SK-N-DZ (cell line): ENCODE results near the gene CPNE4.

Experiments used
- DNase-seq: peaks from one replicate; pipeline ENCODE4 v3.0.0-alpha.2; 2015; ENCODE audit warnings: low spot score

The CPNE4 gene

DNA sequence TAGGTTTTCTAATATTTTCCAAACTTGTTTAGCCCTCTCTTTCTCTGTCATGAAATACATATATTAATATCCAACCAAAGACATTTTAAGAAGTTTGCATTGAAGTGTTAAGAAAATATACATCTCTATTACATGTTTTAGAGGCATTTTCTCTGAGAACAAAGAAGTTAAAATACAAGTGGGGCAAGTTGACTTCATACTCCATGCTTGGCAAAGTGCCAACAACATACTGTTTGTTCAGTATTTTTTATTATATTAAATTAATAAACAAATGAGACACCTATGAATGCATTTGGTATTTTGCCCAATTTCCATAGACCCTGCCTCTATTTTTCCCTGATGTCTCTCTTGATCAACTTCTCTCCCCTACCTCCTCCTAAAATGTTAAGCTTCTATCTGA is 299.3 kb downstream of the CPNE4 start:
- no peak for DNase-seq

- no peak for DNase-seq
These were observed 299.7 kb downstream of the CPNE4 start for GRCh38 chr3:131735116-131735515.

DNA sequence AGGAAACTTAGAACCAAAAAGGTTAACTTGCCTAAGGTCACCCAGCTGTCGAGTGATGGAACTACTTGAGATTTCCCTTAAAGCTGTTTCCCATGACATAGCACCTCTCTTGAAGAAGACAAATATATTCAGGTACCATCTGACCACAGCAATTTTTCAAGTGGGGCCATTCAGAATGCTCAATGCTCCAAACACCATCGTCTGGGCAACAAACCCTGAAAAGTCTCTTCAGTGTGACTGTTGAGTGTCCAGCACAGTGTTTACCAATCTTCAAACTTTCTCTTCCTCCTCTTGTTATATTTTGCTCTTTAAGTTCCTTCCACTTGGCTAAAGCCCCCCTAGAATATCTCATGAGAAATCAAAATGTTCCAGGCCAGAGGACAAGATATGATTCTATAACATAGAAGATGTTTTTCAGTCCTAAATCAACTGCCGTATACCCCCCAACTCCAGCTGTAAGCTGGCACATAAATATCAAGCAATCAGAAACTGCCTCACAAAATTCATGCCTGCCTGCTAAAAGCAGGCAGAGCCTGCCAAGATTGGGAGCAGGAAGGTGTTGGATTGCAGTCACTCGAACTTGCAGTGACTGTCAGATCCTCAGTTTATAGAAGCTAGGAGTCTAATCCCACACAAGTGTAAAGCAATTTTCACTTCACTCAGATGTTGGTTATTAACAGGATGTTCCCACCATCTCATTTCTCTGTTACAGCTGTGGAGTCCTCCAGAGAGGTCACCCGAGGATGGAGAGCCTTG is 301.6 kb downstream of the CPNE4 start:
- no peak for DNase-seq

DNA sequence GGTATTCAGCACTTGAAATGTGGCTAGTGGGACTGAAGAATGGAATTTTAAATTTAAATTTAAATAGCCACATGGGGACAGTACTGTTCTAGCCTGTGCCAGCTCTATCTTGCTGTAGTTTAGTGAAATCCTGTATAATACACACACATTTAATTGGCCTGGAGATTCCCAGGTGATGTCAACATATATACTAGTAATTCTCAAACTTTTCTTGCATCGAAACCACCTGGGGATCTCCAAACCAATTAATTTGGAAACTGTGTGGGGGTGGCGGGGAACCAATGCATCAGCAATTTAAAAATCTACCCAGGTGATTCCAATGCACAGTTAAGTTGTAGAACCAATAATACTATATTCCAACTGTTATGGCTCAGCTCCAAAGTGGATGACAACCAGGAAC is 303.1 kb downstream of the CPNE4 start:
- no peak for DNase-seq

- DNase-seq: no peak
These were observed 304.2 kb downstream of the CPNE4 start for GRCh38 chr3:131730581-131730980.

GRCh38 chr3:131729643-131730017 is 305.2 kb downstream of the CPNE4 start:
- no peak for DNase-seq

DNA sequence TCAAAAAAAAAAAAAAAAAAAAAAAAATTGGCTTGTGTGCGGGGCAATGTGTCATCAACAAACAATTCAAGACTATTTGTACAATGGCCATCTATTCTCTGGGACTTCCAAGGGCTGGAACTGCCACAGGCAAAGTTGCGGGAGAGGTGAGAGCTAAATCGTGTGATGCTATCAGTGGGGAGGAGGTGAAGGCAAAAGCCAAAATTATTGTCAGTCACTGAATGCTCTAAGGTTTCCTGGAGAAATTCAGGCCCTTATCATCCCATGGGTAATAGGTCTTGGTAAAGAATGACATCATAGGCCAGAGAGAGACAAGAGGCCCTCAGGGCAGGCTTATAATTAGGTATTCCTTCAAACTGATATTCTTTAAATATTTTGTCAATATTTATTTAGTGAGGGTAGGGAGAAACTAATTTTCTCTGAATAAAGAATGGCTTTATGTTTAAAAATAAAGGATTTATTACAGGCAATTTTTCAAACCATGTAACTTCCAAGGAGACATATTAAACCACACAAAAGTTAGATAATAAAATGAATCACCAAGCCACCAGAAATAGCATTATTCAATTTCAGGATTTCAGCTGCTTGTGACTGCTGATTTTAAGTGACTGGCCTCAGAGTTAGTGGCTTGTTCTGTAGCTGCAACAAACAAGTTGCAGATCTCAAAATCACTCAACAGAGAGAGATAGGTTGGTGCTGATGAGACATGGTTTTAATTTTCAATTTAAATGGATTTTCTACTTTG is 305.7 kb downstream of the CPNE4 start:
- DNase-seq: no peak

GRCh38 chr3:131725414-131725813 is 309.4 kb downstream of the CPNE4 start:
- DNase-seq: no peak

DNA sequence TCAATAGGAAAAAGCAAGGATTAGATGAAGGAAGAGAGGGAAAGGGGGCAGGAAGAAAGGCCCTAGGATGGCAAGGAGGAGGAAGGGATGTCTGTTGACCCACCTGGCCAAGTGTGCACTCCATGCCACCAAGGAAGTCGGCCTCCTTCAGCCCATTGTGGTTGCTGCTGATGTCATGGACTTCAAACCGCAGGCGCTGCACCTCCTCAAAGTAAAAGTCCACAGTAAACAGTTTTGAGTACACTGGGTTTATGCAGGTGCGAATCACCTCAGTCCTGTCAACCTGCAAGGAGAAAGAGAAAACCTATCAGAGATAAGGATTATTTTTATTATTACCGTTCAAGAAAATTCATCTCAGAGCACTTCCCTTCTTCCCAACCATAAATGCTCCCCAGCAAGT is 311.5 kb downstream of the CPNE4 start:
- no peak for DNase-seq

DNA sequence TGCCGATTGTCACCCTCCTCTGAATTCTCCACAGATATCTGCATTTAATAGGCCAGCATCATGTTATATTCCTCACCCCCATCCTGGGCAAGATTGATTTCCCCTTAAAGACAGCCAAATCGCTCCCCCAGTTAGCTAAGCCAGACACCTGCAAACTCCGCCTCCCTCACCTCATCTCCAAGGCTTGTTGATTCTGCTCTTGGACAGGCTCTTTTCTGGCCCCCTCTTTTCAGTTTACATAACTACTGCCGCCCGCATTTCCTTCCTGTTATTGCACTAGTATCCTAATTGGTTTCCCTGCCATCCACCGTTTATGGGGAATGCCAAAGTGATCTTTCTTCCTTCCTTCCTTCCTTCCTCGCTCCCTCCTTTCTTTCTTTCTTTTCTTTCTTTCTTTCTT is 317.3 kb downstream of the CPNE4 start:
- DNase-seq: no peak

DNA sequence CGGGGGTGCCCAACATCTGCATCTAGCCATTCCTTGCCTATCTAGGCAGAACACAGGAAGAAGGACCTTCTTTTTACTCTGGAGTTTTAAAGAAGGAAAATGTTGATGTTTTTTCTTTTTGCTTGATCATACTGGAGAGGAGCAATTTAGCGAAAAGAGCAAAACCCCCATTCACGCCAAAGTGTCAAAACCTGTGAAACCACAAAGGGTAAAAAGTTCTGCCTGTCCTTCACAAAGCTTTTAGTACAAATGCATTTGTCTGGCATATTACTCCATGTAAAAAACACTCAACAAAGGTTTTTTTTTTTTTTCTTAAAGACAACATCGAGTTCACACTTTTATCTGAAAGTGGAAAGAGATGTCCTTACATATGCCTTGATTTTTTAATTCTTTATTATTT is 317.9 kb downstream of the CPNE4 start:
- DNase-seq: no peak

GRCh38 chr3:131716007-131716406 is 318.8 kb downstream of the CPNE4 start:
- DNase-seq: no peak

DNA sequence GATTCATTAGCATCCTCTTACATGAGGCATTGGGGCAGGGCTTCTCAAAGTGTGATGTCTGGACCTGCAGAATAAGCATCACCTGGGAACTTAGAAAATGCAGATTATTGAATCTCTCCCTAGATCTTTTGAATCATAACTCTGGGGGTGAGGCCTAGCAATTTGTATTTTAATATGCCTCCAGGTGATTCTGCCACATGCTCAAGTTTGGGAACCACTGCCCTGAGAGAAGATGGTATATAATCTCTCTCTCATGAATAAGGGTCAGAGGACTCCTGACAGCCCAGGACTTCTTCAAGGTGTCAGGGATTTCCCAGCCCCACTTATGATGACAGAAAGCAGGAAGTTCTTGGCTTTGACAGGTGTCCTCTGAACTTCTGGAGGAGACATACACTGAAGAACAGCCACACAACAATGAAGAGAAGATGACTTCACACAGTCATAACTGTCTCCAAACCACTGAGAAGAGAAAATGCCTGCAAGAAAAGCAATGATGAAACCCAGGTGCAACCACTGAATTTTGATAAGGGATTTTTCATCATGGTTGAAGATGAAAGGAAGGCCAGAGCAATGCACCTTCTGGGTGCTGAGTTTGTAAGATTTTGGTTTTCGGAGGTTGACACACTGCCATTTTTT is 320.1 kb downstream of the CPNE4 start:
- DNase-seq: no peak

GRCh38 chr3:131713416-131714123 is 321.2 kb downstream of the CPNE4 start:
- peak; percentile 58 for DNase-seq

GRCh38 chr3:131712662-131713061 is 322.2 kb downstream of the CPNE4 start:
- peak; percentile 76 for DNase-seq

DNA sequence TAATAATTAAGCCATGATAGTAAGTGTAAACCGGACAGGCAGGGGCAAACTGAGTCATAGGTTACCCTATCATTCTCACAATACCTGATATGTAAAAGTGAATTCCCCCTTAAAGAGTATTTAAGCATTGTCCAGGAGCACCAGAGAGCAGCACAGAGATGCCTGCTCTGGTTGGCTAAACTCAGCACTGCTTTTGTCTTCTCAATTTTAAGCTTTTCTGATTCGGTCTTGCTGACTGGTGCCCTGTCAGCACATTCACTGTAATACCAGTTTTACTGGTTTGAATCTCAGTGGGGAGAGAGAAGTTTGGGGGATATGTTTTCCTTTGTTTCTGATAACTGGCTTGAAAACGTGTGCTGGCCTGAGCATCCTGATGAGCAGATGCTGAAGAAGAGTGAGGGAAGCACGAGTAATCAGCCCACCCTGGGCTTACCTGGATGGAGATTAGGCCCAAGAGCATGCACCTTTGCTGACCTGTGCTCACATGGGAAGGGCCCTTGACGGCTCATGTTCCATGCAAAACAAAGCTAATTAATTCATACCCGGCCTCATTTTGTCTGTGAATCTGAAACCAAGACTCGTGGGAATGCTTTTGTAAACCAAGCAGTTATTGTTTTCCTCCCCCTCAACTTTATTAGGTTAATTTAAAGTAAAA is 323.6 kb downstream of the CPNE4 start:
- no peak for DNase-seq

- DNase-seq: no peak
These were observed 326.6 kb downstream of the CPNE4 start for GRCh38 chr3:131708241-131708640.

- peak; percentile 36 for DNase-seq
These were observed 329.2 kb downstream of the CPNE4 start for GRCh38 chr3:131705558-131706051.

DNA sequence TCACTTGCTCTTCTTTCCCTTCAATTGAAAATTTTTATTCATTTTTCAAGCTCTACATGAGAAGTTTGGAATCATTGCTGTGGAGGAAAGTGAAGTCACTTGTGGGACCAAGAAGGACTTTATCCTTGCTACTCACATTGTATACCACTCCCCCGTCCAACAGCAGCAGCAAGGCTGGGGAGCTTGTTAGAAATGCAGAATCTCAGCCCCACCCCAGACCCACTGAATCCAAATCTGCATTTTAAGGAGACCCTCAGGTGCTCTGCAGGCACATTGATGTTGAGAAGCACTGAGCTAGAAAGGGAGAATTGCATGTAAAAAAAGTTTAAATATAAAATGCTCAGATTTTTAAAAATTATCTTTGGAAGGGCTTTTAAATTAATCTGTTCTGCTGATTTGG is 329.7 kb downstream of the CPNE4 start:
- DNase-seq: no peak

DNA sequence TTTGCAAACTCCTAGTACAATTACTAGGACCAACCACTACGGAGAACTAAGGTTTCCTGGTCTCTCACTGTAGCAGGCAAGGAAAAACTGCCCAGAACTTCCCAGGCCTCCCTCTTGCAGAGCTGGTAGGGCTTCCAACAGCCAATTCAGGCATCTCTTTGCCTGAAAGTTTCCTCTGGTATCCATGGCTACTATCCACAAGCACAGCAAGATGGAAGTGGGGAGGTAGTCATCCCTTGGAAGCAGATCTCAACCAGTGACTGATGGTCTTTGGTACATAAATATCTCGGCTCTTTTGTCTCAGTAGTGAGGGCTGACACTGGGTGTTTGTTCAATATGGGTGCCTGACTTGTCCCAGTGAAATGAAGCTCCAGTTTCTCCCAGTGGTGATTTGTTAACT is 330.7 kb downstream of the CPNE4 start:
- DNase-seq: no peak

GRCh38 chr3:131702146-131702545 is 332.7 kb downstream of the CPNE4 start:
- DNase-seq: no peak
